Measurements from ENCODE around the gene F8. TPM values are rescaled to one million over a fixed set of nuclear protein-coding genes. Genes with fewer than 3 reads are reported as not detected.
"Not testable (repeated sequence)": the region's sequence is repeated elsewhere in the genome, so short reads cannot be mapped to it uniquely, and the experiment has no call there.

Gene F8
- total and polyA plus RNA-seq, 9 of the 15 experiments (the other 6 are each of a cell fraction or from before 2014, with no cell fraction given) = 0.41 to 3.8 (median 0.91) TPM

GRCh38 chrX:154892296-154892695 is 130.2 kb downstream of the F8 start (continued):
- TF ChIP-seq NCOA6 (IDR thresholded peaks at IDR 0.05) = no peak
- no peak for TF ChIP-seq RBM14 (IDR thresholded peaks at IDR 0.05; ENCODE audit: borderline replicate concordance, insufficient read depth, low read depth, low read length)

- DNase-seq (ENCODE audit: extremely low read depth in 1 of 4, low spot score in 3 of 4) = no peak
- H3K4me2 ChIP-seq (ENCODE audit: insufficient read depth, low read length) = no peak overlapping the region
- TF ChIP-seq SMAD2 (IDR thresholded peaks at IDR 0.05; ENCODE audit: low read depth, low read length) (no peak), KLF1 (tag; IDR thresholded peaks at IDR 0.05) (no peak), ARHGAP35 (IDR thresholded peaks at IDR 0.05; ENCODE audit: partially characterized antibody) (no peak), SMAD4 (CRISPR knock-in tag; conservative IDR thresholded peaks at IDR 0.05) (no peak), CCNT2 (IDR thresholded peaks at IDR 0.05; ENCODE audit: borderline replicate concordance, extremely low read depth, insufficient read length, low read depth, low read length) (no peak), ZNF232 (CRISPR knock-in tag; IDR thresholded peaks at IDR 0.05) (no peak), KDM2B (CRISPR knock-in tag; IDR thresholded peaks at IDR 0.05) (no peak), HDAC6 (IDR thresholded peaks at IDR 0.05; ENCODE audit: low read depth, low read length) (no peak), ASH1L (IDR thresholded peaks at IDR 0.05; ENCODE audit: borderline replicate concordance, low read depth, partially characterized antibody) (no peak), ZNF431 (CRISPR knock-in tag; IDR thresholded peaks at IDR 0.05) (no peak), CHD1 (IDR thresholded peaks at IDR 0.05; ENCODE audit: low read length) (no peak)
- no peaks in the 10 kb centered on the region for H3K79me2 ChIP-seq (ENCODE audit: control insufficient read depth, insufficient read depth, low read length)
- intact Hi-C loops (cut with micrococcal nuclease) = no loop called here
- H3K9me3 ChIP-seq (replicated peaks; ENCODE audit: control insufficient read depth, insufficient read depth, low read depth, low read length) = no peaks in the 10 kb centered on the region
- POLR2A ChIA-PET = no interaction called here
- H3K27ac ChIP-seq (ENCODE audit: extremely low read depth, low read depth, low read length) = no peak overlapping the region
- ATAC-seq = no peak
- no peaks in the 10 kb centered on the region; a peak in 1 of 5 replicates for H3K27me3 ChIP-seq (ENCODE audit: control insufficient read depth in 2 of 2, insufficient read depth in 2 of 2, low read length in 2 of 2)
- FAIRE-seq = no peak
- H2AFZ ChIP-seq (ENCODE audit: low read depth, low read length) = no peak overlapping the region
- no TSS peak for BruUV-seq (replicated peaks)
- 11% methylated on average over 1 of the region's 1 CpG for WGBS (ENCODE audit: insufficient coverage, low coverage, missing lambda C conversion rate)
- no peak overlapping the region for H3K4me3 ChIP-seq
- no peaks in the 10 kb centered on the region for H4K20me1 ChIP-seq (replicated peaks; ENCODE audit: control insufficient read depth, insufficient read depth, low read length)
- H3K9ac ChIP-seq (ENCODE audit: insufficient read depth in 1 of 2, low read depth in 2 of 2, low read length in 2 of 2) = no peak overlapping the region
- CTCF ChIA-PET (ENCODE audit: low intra/inter-chr PET ratio) = no interaction called here
- H3K9me1 ChIP-seq (ENCODE audit: control insufficient read depth, insufficient read depth, low read length) = no peaks in the 10 kb centered on the region
- H3K4me1 ChIP-seq (replicated peaks in 1 of 2; ENCODE audit: control insufficient read depth in 2 of 2, insufficient read depth in 2 of 2, low read length in 2 of 2) = no peaks in the 10 kb centered on the region
- H3K36me3 ChIP-seq (ENCODE audit: control insufficient read depth, insufficient read depth, low read length) = no peaks in the 10 kb centered on the region
- in situ Hi-C loops (cut with MboI) = loop anchor here (25.0 kb wide), 1 partner anchor 571 kb away; the partner anchor contains the start of gene F8A3
Measured at GRCh38 chrX:154890990-154891639, 131.4 kb downstream of the F8 start.

- BruUV-seq (replicated peaks); H3K27ac ChIP-seq (ENCODE audit: extremely low read depth, low read depth, low read length); H3K9me3 ChIP-seq (replicated peaks; ENCODE audit: control insufficient read depth, insufficient read depth, low read depth, low read length); ATAC-seq; intact Hi-C loops (cut with micrococcal nuclease); H4K20me1 ChIP-seq (replicated peaks; ENCODE audit: control insufficient read depth, insufficient read depth, low read length); H3K4me2 ChIP-seq (ENCODE audit: insufficient read depth, low read length); H3K9ac ChIP-seq (ENCODE audit: insufficient read depth in 1 of 2, low read depth in 2 of 2, low read length in 2 of 2); CTCF ChIA-PET (ENCODE audit: low intra/inter-chr PET ratio); H3K79me2 ChIP-seq (ENCODE audit: control insufficient read depth, insufficient read depth, low read length); H2AFZ ChIP-seq (ENCODE audit: low read depth, low read length); DNase-seq (ENCODE audit: extremely low read depth in 1 of 4, low spot score in 3 of 4); H3K4me3 ChIP-seq; H3K27me3 ChIP-seq (ENCODE audit: control insufficient read depth in 2 of 2, insufficient read depth in 2 of 2, low read length in 2 of 2); H3K36me3 ChIP-seq (ENCODE audit: control insufficient read depth, insufficient read depth, low read length); FAIRE-seq; H3K4me1 ChIP-seq (replicated peaks in 1 of 2; ENCODE audit: control insufficient read depth in 2 of 2, insufficient read depth in 2 of 2, low read length in 2 of 2); H3K9me1 ChIP-seq (ENCODE audit: control insufficient read depth, insufficient read depth, low read length); POLR2A ChIA-PET: not testable (repeated sequence)
- WGBS (ENCODE audit: insufficient coverage, low coverage, missing lambda C conversion rate) = no CpG with 5 or more reads among the region's 62 CpGs
- in situ Hi-C loops (cut with MboI) = loop anchor here (25.0 kb wide), 1 partner anchor 575 kb away; the partner anchor contains the start of gene F8A3
Measured at GRCh38 chrX:154886789-154887221, 135.7 kb downstream of the F8 start.

All from K562 (cell line).